ENCODE data around the gene C14orf119.

The C14orf119 gene

DNA sequence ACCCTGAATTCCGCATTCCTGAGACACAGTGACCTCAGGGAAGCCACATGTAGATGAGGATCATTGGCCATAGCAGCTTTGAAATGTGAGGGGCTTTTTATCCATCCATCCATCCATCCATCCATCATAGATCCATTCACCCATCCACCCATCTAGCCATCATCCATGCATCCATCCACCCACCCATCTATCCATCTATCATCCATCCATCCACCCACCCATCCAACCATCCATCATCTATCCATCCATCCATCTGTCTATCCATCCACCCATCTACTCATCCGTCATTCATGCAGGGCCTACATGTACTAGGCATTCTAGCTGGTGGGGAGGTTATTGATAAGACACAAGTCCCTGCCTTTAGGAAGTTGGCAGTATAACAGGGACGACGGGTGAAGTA, 51.7 kb downstream of the C14orf119 start:
- no peak for DNase-seq
- Mint-ChIP-seq H3K27ac (no peak overlapping the region), H3K9me3 (no peaks in the 10 kb centered on the region), H3K4me3 (no peak overlapping the region), H3K4me1 (ENCODE audit: low read depth) (no peaks in the 10 kb centered on the region), H3K36me3 (ENCODE audit: low read depth) (no peaks in the 10 kb centered on the region), H3K27me3 (no peaks in the 10 kb centered on the region)

DNA sequence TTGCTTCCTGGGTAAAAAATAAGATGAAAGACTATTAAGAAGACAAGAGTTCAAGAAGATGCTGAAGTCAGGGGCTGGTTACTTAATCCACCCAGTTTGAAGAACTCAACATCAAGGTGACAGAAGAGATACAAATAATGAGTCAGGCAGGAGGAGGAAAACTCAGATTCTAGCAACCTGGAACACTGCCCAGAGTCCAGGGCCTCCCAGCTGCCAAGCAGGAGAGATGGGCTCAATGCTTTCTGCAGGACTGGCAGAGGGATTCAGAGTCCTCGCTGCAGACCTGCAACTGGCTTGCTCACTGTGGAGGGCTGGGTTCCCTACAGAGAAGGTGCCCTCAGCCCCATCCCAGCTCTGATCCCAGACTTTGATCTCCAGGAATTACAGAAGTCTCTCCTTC, 52.4 kb downstream of the C14orf119 start:
- Mint-ChIP-seq H3K4me3 (no peak overlapping the region), H3K9me3 (no peaks in the 10 kb centered on the region), H3K27ac (no peak overlapping the region), H3K4me1 (ENCODE audit: low read depth) (no peaks in the 10 kb centered on the region), H3K27me3 (no peaks in the 10 kb centered on the region), H3K36me3 (ENCODE audit: low read depth) (no peaks in the 10 kb centered on the region)
- no peak for DNase-seq

DNA sequence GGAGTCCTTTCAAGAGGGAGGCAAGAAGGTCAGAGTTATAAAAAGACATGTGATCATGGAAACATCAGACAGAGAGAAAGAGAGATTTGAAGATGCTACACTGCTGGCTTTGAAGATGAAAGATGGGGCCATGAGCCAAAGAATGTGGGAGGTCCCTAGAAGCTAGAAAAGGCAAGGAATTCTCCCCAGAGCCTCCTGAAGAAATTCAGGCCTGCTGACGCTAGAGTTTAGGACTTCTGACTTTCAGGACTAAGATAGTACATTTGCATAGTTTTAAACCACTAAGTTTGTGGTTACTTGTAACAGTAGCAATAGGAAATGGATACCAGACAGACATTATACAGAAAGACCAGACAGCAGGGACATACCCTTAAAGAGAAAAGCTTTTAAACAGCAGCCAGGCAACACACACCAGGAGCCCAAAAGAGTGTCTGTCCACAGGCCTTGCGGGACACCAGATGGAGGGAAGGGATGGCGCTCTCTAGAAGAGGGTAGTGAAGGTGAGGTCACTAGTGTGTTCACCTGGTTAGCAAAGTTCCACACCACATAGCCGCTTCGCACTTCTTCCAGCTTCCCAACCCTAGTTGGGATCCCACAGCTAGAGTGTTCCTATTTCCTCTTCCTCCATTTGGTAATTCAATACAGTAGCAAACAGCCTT, 53.4 kb downstream of the C14orf119 start:
- Mint-ChIP-seq H3K36me3 (ENCODE audit: low read depth) (no peaks in the 10 kb centered on the region), H3K27me3 (no peaks in the 10 kb centered on the region), H3K4me3 (no peak overlapping the region), H3K27ac (no peak overlapping the region), H3K9me3 (no peaks in the 10 kb centered on the region), H3K4me1 (ENCODE audit: low read depth) (peaks cover 6% of the 10 kb centered on the region)
- DNase-seq: no peak

DNA sequence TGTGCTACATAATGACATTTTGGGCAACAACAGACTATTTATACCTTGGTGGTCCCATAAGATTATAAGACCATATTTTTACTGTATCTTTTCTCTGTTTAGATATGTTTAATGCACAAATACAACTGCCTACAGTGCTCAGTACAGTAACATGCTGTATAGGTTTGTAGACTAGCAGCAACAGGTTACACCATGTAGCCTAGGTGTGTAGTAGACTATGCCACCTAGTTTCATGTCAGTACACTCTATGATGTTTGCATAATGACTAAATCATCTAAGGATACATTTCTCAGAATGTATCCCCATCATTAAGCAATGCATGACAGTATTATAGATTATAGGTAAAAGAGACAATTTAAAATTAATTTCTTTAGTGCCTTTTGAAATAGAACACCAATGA, 54.4 kb downstream of the C14orf119 start:
- Mint-ChIP-seq H3K27me3 (no peaks in the 10 kb centered on the region), H3K36me3 (ENCODE audit: low read depth) (no peaks in the 10 kb centered on the region), H3K27ac (no peak overlapping the region)

More for the DNA sequence above, 54.4 kb downstream of the C14orf119 start:
- DNase-seq: no peak
- peaks cover 13% of the 10 kb centered on the region for H3K4me1 Mint-ChIP-seq (ENCODE audit: low read depth)
- H3K9me3 Mint-ChIP-seq: no peaks in the 10 kb centered on the region
- H3K4me3 Mint-ChIP-seq: no peak overlapping the region

Measured in activated T-cell treated with anti-CD3 and anti-CD28 coated beads, Interleukin-2, amount 50 U/mL, for 24 hours (primary cell).